Measurements from ENCODE around the gene GAK.
"Not testable (repeated sequence)": the region's sequence is repeated elsewhere in the genome, so short reads cannot be mapped to it uniquely, and the experiment has no call there.

GAK gene

GRCh38 chr4:925771-926500 is 6.2 kb downstream of the GAK start:
- no peak for DNase-seq

- DNase-seq, result no peak
These were observed 6.9 kb downstream of the GAK start for GRCh38 chr4:925171-925570.

GRCh38 chr4:924107-925096 is 7.7 kb downstream of the GAK start:
- no peak for DNase-seq

GRCh38 chr4:921830-922331 is 10.2 kb downstream of the GAK start:
- no peak for DNase-seq

GRCh38 chr4:919004-919680 is 13.0 kb downstream of the GAK start:
- DNase-seq, result not testable (repeated sequence)

- DNase-seq, result not testable (repeated sequence)
These were observed 13.5 kb downstream of the GAK start for GRCh38 chr4:918591-918990.

- no peak for DNase-seq
These were observed 14.1 kb downstream of the GAK start for GRCh38 chr4:917992-918391.

GRCh38 chr4:917466-917865 is 14.7 kb downstream of the GAK start:
- no peak for DNase-seq

GRCh38 chr4:915595-915994 is 16.5 kb downstream of the GAK start:
- no peak for DNase-seq

GRCh38 chr4:915041-915474 is 17.1 kb downstream of the GAK start:
- no peak for DNase-seq

GRCh38 chr4:914531-914930 is 17.6 kb downstream of the GAK start:
- DNase-seq, result no peak

GRCh38 chr4:913280-913618 is 18.9 kb downstream of the GAK start:
- DNase-seq, result no peak

- DNase-seq, result no peak
These were observed 19.4 kb downstream of the GAK start for GRCh38 chr4:912548-913279.

GRCh38 chr4:911871-912490 is 20.1 kb downstream of the GAK start:
- DNase-seq, result no peak

GRCh38 chr4:911221-911751 is 20.8 kb downstream of the GAK start:
- no peak for DNase-seq

GRCh38 chr4:910366-911091 is 21.6 kb downstream of the GAK start:
- DNase-seq, result no peak

- DNase-seq, result no peak
These were observed 22.3 kb downstream of the GAK start for GRCh38 chr4:909821-910220.

- no peak for DNase-seq
These were observed 23.0 kb downstream of the GAK start for GRCh38 chr4:909131-909571.

- DNase-seq, result no peak
These were observed 24.3 kb downstream of the GAK start for GRCh38 chr4:907691-908425.

- DNase-seq, result no peak
These were observed 25.1 kb downstream of the GAK start for GRCh38 chr4:907103-907400.
